Activated naive CD4-positive, alpha-beta T cell (primary cell): ENCODE results near the gene PLXDC1.
"Not testable (repeated sequence)": the region's sequence is repeated elsewhere in the genome, so short reads cannot be mapped to it uniquely, and the experiment has no call there.

Source experiments
- DNase-seq, 4 experiments: peaks; one replicate each; lab custom pipeline; 2025; lab: John Stamatoyannopoulos, UW

Gene PLXDC1

DNA sequence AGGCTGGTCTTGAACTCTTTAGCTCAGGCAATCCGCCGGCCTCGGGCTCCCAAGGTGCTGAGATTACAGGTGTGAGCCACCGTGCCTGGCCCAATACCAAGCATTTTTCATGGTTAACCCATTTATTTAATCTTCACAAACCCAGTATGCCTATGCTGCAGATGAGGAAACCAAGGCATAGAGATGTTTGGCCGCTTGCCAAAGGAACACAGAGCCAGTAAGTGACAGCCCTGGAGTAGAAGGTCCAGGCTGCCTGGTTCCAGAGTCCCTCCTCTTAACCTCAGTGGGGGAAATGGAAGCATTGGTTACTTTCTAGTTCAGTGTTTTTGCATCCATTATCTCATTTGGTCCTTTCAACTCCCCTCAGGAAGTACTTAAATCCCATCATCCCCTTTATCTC lies 29.9 kb upstream of the PLXDC1 start:
- DNase-seq = no peak

DNA sequence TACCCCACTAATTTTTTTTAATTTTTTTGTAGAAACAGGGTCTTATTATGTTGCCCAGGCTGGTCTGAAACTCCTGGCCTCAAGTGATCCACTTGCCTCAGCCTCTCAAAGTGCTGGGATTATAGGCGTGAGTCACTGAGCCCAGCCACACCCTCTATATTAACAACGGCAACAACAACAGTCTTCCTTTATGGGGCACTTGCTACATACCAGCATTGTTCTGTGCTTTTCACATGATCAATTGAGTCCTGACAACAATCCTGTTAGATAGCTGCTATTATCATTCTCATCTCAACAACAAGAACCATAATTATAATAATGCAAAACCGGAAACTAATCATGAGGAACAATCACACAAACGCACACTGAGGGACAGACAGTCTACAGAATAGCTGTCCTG lies 27.1 kb upstream of the PLXDC1 start:
- DNase-seq = no peak

DNA sequence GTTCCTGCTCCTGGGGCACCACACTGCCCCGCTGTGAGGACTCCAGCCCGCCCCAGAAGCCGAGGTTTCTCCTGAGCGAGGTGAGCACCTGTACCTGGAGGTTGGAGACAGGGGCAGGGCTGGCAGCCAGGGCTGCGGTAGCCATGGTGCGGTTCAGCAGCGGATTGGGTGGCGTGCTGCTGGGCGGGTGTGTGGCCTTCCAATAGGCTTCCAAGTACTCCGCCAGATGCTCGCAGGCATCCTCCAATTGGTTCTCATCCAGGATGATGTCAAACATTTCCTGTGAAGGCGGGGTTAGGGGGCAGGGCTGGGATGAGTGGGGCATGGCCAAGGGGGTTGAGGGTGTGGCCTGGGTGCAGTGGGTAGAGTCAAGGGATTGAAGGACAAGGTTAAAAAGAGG lies 25.8 kb upstream of the PLXDC1 start:
- no peak for DNase-seq

DNA sequence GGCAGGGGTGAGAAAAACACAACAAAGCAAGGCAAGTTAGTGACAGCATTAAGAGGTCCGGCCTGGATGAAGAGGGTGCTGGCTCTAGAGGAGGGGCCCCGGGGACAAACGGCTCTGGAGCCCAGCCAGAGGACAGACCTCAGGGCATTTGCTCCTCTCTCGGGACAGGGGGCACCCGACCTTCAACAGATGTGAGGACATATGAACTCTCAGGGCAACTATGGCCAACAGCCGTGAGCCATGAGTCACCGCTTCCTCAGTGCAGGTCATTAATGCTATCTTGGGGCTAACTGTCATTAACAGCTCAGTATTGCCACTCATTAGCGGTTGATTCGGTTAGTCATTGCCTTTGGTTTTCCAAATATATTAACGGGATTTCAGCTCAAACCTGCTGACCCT lies 24.3 kb upstream of the PLXDC1 start:
- no peak for DNase-seq

DNA sequence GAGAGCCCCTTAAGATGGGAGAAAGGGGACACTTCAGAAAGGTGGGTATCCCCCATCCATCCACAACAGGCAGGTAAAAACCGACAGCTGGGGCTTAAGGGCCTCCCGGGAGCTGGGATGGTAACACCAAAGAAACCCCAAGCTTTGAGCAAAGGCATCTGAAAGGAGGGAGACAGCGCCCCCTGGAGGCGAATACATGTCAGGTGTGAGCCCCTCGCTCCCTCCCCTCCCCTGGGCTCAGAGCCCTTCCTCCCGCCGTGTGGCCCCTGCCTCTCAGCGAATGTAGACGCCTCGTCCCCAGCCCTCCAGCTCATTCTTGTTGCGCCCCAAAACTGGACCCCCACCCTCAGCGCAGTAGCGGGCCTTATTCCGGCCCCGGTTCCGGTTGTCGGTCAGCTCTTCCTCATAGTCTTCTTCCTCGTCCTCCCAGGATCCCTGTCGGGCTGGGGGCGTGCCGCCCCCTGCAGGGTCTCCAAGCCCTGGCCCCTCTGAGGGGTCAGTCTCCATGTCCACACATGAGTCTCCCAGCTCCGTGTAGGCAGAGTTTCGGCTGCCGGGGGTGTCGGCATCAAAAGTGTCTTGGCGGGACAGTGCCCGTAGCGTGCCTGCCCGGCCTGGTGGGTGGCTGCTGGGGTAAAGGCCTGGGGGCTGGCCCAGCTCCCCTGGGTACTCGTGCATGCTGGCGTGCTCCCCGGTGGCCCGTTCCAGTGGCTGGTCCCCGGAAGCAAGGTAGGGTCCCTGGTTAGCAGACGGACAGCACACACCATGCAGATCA lies 23.7 kb upstream of the PLXDC1 start:
- peak; percentile 44 to 73 (median 58) for DNase-seq

DNA sequence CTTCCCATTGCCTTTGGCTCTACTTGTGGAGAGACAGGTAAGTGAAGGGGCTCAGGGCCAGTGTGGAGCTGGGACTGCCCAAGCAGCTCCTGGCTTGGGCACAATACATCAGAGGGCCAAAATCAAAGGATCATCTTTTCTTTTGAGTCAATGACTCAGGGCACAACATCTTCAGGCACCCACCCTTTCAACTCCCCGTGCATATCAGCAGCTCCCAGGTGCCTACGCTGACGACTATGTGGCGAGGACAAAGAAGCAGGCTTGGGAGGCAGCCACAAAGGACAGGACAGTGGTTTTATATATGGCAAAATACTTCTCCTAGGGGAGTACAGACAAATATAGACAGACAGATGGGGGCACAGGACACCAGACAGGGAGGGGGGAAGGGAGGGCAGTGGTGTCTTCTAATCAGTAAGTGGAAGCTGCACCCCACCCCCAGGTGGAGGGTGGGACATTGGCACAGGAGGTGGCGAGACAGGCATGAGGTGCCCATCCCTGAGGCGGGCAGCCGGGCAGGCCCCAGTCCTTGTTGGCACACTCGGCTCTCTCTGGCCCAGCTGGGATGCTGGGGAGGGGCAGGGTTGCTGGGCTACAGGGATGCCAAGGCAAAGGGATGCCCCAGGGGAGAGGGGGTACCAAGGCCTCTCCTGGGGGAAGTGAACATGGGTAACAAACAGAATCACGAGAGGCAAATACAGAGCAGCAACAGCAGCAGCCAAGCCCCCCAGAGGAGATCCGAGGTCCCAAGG lies 22.3 kb upstream of the PLXDC1 start:
- DNase-seq = no peak

DNA sequence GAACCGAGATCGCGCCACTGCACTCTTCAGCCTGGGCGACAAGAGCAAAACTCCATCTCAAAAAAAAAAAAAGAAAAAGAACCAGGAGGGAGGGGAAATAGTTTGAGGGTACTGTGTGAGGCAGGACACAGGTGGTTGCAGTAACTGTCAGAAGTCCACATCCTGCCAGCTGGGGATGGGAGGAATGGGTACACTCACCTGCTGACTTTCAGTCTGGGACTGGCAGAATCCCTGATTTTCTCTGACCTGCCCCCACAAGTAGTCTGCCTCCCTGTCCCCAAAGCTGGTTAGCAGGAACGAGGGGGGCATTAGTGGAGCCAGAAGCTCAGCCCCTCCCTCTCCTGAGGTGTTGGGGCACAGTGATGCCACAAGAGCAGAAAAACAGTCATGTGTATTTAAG lies 21.6 kb upstream of the PLXDC1 start:
- DNase-seq = no peak

DNA sequence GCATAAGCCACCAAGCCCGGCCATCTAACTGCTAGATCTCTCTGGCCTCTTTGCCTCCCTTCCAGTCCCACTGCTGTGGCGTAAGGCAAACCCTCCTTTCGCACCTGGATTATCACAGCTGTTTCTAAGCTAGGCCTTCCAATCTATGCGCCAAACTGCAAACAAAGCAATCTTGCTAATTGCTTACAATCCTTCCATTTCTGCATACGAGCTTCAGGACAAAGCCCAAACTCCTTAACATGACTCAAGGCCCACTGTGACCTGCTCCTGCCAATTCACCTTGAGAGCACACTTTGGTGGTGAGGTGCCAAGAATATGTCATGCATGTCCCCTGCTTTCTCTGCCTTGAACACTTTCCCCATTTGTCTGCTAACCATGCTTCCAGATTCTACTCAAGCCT lies 20.5 kb upstream of the PLXDC1 start:
- no peak for DNase-seq

DNA sequence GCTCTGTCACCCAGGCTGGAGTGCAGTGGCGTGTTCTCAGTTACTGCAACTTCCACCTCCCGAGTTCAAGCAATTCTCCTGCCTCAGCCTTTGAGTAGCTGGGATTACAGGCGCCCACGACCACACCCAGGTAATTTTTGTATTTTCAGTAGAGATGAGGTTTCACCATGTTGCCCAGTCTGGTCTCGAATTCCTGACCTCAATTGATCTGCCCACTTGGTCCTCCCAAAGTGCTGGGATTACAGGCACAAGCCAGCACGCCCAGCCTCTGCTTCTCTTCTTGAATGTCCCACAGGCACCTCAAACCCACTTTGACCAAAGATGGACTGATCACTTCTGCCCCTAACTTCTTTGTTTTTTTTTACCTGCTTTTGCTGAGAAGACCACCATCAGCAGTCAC lies 19.1 kb upstream of the PLXDC1 start:
- DNase-seq = no peak

DNA sequence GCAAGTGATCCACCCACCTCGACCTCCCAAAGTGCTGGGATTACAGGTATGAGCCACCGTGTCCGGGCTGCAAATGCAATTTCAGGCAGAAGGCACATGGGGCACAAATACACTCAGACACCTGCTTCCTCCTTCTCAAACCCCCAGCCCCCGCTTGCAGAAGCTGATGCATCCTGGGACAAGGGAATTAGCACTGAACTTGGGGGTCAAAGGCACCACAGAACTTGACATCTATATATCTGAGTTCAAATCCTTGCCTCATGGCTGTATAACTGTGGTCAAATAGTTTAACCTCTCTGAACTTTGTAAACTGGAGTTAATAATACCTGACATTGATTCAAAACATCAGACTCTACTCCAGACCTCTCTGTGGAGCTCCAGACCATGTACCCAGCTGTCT lies 18.7 kb upstream of the PLXDC1 start:
- DNase-seq = no peak

DNA sequence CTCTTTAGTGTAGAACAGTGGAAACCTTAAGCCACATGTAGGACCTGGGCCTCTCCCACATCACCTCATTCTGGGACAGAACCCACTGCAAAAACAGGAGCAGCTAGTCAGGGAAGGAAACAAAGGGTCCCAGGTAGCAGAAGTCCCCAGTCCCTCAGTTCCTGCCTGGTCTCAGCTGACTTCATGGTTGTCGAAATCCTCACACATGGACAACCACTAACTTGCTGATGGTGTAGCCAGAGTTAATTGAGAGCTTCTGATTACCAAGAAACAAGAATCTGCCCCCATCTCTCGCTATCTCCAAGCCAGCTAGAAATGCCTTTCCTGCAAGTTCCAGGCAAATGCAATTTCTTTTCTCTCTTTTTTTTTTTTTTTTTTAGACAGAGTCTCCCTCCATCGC lies 18.1 kb upstream of the PLXDC1 start:
- DNase-seq = no peak

DNA sequence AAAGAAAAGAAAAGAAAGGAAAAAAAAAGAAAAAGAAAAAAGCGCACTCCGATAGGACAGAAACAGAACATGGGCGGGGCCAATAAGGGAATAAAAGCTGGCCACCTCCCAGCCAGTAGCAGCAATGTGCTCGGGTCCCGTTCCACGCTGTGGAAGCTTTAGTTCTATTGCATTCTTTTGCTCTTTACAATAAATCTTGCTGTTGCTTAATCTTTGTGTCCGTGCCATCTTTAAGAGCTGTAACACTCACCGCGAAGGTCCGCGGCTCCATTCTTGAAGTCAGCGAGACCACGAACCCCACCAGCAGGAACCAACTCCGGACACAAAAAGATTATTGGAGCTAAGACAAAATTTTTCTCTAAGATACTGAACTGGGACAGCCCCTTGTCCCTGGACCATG lies 17.7 kb upstream of the PLXDC1 start:
- DNase-seq = no peak

DNA sequence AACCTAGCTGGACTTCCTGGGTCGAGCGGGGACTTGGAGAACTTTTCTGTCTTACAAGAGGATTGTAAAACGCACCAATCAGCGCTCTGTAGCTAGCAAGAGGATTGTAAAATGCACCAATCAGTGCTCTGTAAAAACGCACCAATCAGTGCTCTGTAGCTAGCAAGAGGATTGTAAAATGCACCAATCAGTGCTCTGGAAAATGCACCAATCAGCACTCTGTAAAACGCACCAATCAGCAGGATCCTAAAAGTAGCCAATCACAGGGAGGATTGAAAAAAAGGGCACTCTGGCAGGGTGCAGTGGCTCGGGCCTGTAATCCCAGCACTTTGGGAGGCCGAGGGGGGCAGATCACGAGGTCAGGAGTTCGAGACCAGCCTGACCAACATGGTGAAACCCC lies 17.1 kb upstream of the PLXDC1 start:
- DNase-seq = not testable (repeated sequence)

DNA sequence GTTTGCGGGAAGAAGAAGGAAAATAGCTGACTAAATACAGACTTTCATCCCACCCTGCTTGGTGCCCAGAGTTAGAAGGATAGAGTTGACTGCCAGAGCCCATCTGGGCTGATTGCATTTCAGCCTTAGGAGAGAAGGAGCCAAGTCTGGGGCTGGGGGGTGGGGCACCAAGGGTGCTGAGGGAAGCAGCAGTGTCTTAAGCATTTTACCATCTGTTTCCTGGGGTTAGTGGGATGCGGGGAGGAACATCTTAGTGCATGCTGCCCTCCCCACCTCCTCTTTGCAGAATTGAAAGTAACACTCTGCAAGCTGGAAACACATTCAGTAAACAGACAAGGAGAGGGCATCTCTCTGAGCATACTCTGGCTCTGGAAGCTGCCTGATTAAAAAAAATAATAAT lies 16.0 kb upstream of the PLXDC1 start:
- no peak for DNase-seq

DNA sequence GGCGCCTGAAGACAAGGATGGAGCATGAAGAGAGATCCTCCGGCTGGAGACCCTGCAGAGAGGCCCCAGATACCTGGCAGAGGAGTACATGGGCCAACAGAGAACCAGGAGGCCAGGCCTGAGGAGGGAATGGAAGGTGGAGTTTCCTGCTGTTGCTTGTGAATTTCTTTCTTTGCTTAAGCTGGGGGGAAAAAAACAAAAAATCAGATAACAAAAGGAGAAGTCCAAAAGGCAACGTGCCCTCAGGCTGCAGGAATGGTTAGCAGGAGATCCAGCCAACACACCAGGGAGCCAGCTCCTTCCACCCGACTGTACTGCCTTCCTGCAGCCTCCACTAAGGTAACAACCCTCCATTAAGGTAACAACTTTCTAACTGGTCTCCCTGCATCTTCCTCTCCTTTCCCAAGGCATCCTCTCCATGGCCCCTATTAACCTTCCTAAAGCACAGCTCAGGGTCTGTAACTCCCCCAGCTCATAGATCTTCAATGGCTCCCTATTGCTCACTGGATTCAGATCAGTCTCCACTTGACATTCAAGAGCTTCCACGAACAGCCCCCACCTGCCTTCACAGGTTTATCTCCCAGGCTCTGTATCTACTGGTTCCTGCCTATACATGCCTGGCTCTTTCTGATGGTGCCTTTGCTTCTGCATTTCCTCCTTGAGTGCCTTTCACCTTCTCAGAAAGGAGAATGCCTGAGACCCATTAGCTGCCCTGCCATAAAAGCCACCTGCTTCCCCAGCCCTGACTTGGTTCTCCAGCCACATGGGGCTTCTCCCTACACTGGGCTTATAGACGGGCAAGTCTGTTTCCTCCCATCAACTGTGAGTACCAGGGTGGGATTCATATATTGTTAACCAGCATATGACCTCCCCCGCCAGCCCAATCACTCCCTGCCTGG lies 15.2 kb upstream of the PLXDC1 start:
- DNase-seq = no peak

DNA sequence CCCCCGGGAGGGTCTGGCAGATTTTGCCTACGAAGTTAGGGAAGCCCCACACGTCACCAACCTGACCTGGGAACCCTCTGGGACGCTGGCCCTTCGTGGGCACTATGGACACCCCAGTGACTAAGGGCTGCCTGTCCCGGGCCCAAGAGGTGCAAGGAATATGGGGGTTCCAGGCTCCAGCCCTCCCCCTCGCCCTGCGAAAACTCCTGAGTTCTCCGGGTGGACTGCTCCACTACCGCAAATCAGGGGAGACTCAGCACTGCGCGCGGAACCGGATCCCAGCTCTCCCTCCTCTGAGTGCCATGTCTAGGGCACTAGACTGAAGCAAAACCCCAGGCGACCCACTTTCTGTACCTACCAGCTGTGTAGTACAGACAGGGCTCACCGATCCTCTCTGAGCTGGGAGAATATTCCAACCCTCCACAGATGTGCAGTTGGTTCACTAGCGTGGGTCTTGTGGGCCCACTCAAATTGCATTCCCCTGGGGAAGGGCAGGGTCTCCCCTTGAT lies 14.5 kb upstream of the PLXDC1 start, which contains the start of gene ARL5C:
ARL5C (minus strand) TSS at position 321 of the 509 bp plus-strand sequence. CDS start 401 bp downstream, outside the sequence.
- no peak for DNase-seq

DNA sequence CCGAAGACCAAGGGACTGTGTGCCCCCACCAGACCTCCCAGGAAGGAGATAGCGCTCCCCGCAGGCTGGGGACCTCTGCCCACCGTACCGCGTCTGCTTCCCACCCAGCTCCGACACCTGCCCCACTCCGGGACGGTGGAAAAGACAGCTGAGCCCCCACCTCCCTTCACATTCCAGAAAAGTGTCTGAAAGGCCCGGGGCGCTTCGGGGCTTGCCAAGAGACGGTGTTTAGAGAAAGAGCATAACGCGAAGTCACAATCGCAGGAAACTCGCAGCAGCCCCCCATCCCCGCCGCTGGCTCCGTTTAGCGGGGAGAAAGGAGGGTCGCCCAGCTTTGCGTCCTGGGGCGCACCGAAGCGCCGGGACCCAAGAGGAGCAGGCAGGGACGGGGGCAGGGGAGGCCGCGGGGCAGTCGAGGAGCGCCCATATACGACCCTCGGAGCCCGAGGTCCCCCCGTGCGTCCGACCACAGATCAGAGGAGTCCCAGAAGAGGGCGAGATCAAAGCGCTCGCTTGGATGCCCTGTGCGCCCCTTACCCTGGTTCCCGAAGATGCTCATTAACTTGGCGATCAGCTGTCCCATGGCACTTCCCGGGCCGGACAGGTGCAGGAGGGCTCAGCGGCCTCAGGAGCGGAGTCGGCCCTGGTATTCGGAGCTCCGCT lies 13.9 kb upstream of the PLXDC1 start:
- DNase-seq = no peak

DNA sequence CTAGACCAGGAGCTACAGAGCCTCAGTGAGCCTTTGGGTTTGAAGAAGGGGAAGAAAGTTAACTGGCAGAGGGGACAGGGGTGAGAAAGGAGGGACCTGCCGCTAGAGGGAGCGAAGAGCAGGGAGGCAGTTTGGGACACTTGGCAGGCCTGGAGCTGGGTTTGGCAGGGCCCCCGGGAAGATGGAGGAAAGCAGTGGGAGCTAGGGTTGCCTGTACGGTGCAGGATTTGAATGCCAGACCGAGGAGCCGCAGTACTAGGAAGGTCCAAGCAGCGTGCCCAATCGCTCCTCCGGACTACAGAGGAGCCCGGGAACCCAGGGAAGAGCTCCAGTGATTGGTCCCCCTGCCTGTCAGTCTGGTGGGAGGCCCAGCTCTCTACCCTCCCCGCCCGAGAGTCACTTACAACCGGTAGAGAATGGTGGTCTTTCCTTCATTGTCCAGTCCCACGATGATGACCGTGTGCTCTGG lies 13.3 kb upstream of the PLXDC1 start:
- peak; percentile 33 to 67 (median 50) for DNase-seq

DNA sequence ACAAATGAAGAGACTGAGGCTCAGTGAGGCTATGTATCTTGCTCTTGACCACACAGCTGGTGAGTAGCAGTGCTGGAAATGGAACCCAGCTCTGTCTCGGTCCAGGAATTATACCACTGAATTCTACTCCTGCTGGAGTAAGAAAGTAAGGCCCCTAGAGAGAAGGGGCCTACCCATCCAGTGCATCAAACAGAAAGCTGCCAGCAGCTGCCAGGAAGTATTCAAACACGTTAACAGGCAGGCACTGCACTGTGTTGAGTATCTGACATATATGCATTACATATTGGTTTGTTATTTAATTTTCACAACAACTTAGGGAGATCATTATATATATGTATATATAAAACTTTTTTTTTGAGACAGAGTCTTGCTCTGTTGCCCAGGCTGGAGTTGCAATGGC lies 10.5 kb upstream of the PLXDC1 start:
- no peak for DNase-seq

DNA sequence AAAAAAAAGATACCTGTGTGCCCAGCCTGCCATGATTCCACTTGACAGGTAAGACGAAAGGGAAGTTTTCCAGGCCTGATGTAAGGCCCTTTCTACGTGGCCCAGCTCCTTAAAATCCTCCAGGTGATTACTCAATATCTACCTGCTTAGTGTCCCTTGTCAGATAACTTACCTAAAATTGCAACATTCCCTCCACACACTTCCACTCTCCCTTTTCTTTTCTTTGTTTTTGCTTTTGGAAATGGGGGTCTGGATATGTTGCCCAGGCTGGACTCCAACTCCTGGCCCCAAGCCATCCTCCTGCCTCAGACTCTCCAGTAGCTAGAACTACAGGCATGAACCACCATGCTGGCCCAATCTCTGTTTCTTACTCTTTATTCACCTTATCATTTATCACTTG lies 7.2 kb upstream of the PLXDC1 start:
- no peak for DNase-seq

DNA sequence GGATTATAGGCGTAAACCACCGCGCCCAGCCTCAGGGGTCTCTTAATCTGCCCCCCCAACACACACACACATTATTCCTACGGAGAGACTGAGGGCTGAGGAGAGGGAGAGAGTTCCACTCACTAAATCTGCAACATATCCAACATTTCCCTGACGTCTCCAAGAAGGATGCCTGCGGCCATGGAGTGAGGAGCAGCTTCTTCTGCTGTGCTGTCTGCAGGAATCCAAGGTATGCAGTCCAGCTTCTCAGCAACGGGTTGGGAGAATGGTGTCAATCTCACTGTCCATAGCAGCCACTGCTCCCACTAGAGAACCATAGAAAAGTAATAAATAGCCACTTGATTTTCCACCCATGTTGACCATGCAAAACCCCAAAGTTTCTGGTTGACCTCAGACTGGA lies 5.1 kb upstream of the PLXDC1 start:
- no peak for DNase-seq

DNA sequence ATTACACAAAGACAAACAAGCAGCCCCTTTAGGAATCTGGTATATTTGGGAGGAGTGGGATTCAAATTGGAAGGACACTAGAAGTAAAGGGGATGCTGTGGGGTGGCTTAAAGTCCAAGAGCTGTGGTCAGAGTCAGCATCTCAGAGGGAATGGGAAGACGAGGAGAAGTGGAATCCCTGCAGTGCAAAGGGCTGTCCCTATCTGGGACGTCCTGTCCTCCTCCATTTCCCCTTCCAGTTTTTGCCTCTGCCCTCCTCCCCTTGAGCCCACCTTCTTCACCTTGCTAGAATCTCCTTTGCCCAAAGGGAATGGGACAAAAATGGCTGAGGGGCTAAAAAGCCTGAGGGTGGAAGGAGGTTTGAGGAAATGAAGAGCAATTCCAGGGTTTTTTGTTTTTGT lies 4.2 kb upstream of the PLXDC1 start:
- no peak for DNase-seq
